IMR-90 (cell line): ENCODE data around the gene NUDT3. TPM values are rescaled to one million over a fixed set of nuclear protein-coding genes. Genes with fewer than 3 reads are reported as not detected.

Experiments used
- ATAC-seq: fragments of 200-7000 bp; cut with Tn5 transposase; 2 replicates; pipeline ENCODE4 v1.9.1; 2020; ENCODE audit warnings: low read depth, mild to moderate bottlenecking, moderate library complexity
- BruUV-seq: library from RNA; stranded (reverse); fragments of 400-500 nt; replicated peaks from 2 replicates; lab custom pipeline; 2021; lab: Mats Ljungman, UMichigan
- CTCF ChIA-PET: fragments of 300-600 bp; formaldehyde crosslinking; extraction: SDS; loops from one replicate; lab custom pipeline; 2021; ENCODE audit warnings: antibody characterized with exemption; lab: Yijun Ruan, JAX
- POLR2A ChIA-PET: fragments of 300-600 bp; sonication (Branson Sonifier 250); formaldehyde crosslinking; loops from one replicate; lab custom pipeline; 2022; ENCODE audit warnings: antibody characterized with exemption; ENCODE audit not compliant: unreplicated experiment; lab: Charles Lee
- DNase-seq: peaks from one replicate; pipeline ENCODE4 v3.0.0; 2013
- H2AFZ ChIP-seq: replicated peaks from 2 replicates; pipeline ENCODE3; 2013; ENCODE audit warnings: low read length, mild to moderate bottlenecking; ENCODE audit not compliant: poor library complexity
- H2AK5ac ChIP-seq: 2 replicates; pipeline ENCODE4 v1.6.1; 2013; ENCODE audit warnings: low read depth, low read length, inconsistent platforms
- H2AK9ac ChIP-seq: replicated peaks from 2 replicates; pipeline ENCODE3; 2013; ENCODE audit warnings: mild to moderate bottlenecking, low read depth, low read length, moderate library complexity; ENCODE audit not compliant: poor library complexity
- H2BK120ac ChIP-seq: 2 replicates; pipeline ENCODE4 v1.6.1; 2013; ENCODE audit warnings: low read depth, low read length, inconsistent platforms
- H2BK15ac ChIP-seq: 3 replicates; pipeline ENCODE4 v1.6.1; 2013; ENCODE audit warnings: low read depth, low read length, inconsistent platforms
- H2BK20ac ChIP-seq: 2 replicates; pipeline ENCODE4 v1.6.1; 2013; ENCODE audit warnings: low read depth, mild to moderate bottlenecking, inconsistent platforms, low read length, moderate library complexity
- H2BK5ac ChIP-seq: 2 replicates; pipeline ENCODE4 v1.6.1; 2013; ENCODE audit warnings: mild to moderate bottlenecking, low read depth, low read length, inconsistent platforms; ENCODE audit not compliant: poor library complexity, severe bottlenecking
- H3K14ac ChIP-seq: replicated peaks from 2 replicates; pipeline ENCODE4 v1.6.1; 2013; ENCODE audit warnings: low read depth, low read length, inconsistent platforms
- H3K18ac ChIP-seq: 2 replicates; pipeline ENCODE4 v1.6.1; 2013; ENCODE audit warnings: low read depth, low read length, control low read depth
- H3K23ac ChIP-seq: 2 replicates; pipeline ENCODE4 v1.6.1; 2013; ENCODE audit warnings: low read depth, low read length, inconsistent platforms
- H3K27ac ChIP-seq: 2 replicates; pipeline ENCODE4 v1.5.1; 2013; ENCODE audit warnings: mild to moderate bottlenecking, control low read depth, low read length; ENCODE audit not compliant: insufficient read depth
- H3K27me3 ChIP-seq: 2 replicates; pipeline ENCODE4 v1.6.1; 2013; ENCODE audit warnings: low read length; ENCODE audit not compliant: control insufficient read depth, insufficient read depth
- H3K36me3 ChIP-seq: 2 replicates; pipeline ENCODE4 v1.6.1; 2013; ENCODE audit warnings: low read length, mixed read lengths; ENCODE audit not compliant: control insufficient read depth, insufficient read depth
- H3K4ac ChIP-seq: 2 replicates; pipeline ENCODE4 v1.6.1; 2013; ENCODE audit warnings: low read depth, low read length, inconsistent platforms
- H3K4me1 ChIP-seq: 2 replicates; pipeline ENCODE4 v1.6.1; 2013; ENCODE audit warnings: low read length, mixed read lengths; ENCODE audit not compliant: control insufficient read depth, insufficient read depth
- H3K4me2 ChIP-seq: 2 replicates; pipeline ENCODE4 v1.6.1; 2013; ENCODE audit warnings: low read depth, mild to moderate bottlenecking, control low read depth, low read length, moderate library complexity
- H3K4me3 ChIP-seq: 2 replicates; pipeline ENCODE4 v1.5.1; 2013; ENCODE audit warnings: low read depth, mild to moderate bottlenecking, control low read depth, low read length, moderate library complexity; ENCODE audit not compliant: insufficient read depth
- H3K56ac ChIP-seq: 2 replicates; pipeline ENCODE4 v1.6.1; 2013; ENCODE audit warnings: low read length, inconsistent platforms; ENCODE audit not compliant: insufficient read depth; ENCODE audit errors: extremely low read depth
- H3K79me1 ChIP-seq, 2 experiments: 2 replicates each; pipeline ENCODE4 v1.6.1; 2013; ENCODE audit warnings: low read length in 2 of 2, inconsistent platforms in 1 of 2, low read depth in 1 of 2
- H3K9ac ChIP-seq: 2 replicates; pipeline ENCODE4 v1.6.1; 2013; ENCODE audit warnings: low read depth, low read length, control low read depth
- H3K9me1 ChIP-seq: 2 replicates; pipeline ENCODE4 v1.6.1; 2013; ENCODE audit warnings: low read length, inconsistent platforms; ENCODE audit not compliant: insufficient read depth
- H3K9me3 ChIP-seq: 2 replicates; pipeline ENCODE4 v1.6.1; 2013; ENCODE audit warnings: low read length; ENCODE audit not compliant: control insufficient read depth, insufficient read depth
- H4K20me1 ChIP-seq: 2 replicates; pipeline ENCODE4 v1.6.1; 2013; ENCODE audit warnings: low read length, inconsistent platforms; ENCODE audit not compliant: insufficient read depth
- H4K5ac ChIP-seq: 2 replicates; pipeline ENCODE4 v1.6.1; 2013; ENCODE audit warnings: mild to moderate bottlenecking, low read depth, low read length, control low read depth
- H4K8ac ChIP-seq, 2 experiments: 2 replicates each; pipeline ENCODE4 v1.6.1; 2013; ENCODE audit warnings: low read depth in 2 of 2, low read length in 2 of 2, control low read depth in 1 of 2, inconsistent platforms in 1 of 2
- H4K91ac ChIP-seq: 2 replicates; pipeline ENCODE4 v1.6.1; 2013; ENCODE audit warnings: low read depth, low read length, inconsistent platforms; ENCODE audit not compliant: insufficient read depth
- CEBPB ChIP-seq: IDR thresholded peaks from 2 replicates; pipeline ENCODE4 v1.6.1; 2012; ENCODE audit warnings: low read depth, low read length, improper control_type of control experiment
- CHD1 ChIP-seq: IDR thresholded peaks from 2 replicates; pipeline ENCODE4 v1.6.1; 2012; ENCODE audit warnings: low read depth, low read length, improper control_type of control experiment
- FOS ChIP-seq: fragments of 150-350 bp; IDR thresholded peaks from 2 replicates; pipeline ENCODE4 v1.6.1; 2016; ENCODE audit warnings: low read depth, low read length
- MAFK ChIP-seq: IDR thresholded peaks from 2 replicates; pipeline ENCODE4 v1.6.1; 2012; ENCODE audit warnings: low read depth, low read length, improper control_type of control experiment
- SMC3 ChIP-seq: fragments of 150-350 bp; IDR thresholded peaks from 2 replicates; pipeline ENCODE4 v1.6.1; 2016; ENCODE audit warnings: low read depth, mild to moderate bottlenecking, antibody characterized with exemption, low read length, moderate library complexity
- USF2 ChIP-seq: fragments of 150-350 bp; IDR thresholded peaks from 2 replicates; pipeline ENCODE4 v1.6.1; 2017; ENCODE audit warnings: mild to moderate bottlenecking, antibody characterized with exemption, low read length, low read depth
- WGBS, 2 experiments: methylation state at CpG; one replicate each; pipeline versions ENCODE4 v1.1.5 to v1.1.7; 2013; ENCODE audit warnings: missing lambda C conversion rate in 2 of 2; ENCODE audit not compliant: insufficient read length in 1 of 2; ENCODE audit errors: extremely low coverage in 2 of 2; 5-methylcytosine and 5-hydroxymethylcytosine counted together
- dilution Hi-C: fragments of 300-500 bp; cut with HindIII; formaldehyde crosslinking; loops from one replicate; pipeline ENCODE4 v1.14.3; 2018; ENCODE audit warnings: low sequenced_read_pairs; ENCODE audit not compliant: unreplicated experiment
- in situ Hi-C: fragments of 300-500 bp; cut with MboI; formaldehyde crosslinking; loops from 3 replicates; pipeline ENCODE4 v1.14.3; 2019; ENCODE audit warnings: low sequenced_read_pairs, inconsistent platforms, mixed read lengths
- intact Hi-C: fragments of 100-400 bp; cut with micrococcal nuclease; formaldehyde crosslinking; loops from 2 replicates; pipeline ENCODE4 v1.10.0; 2022
- polyA plus RNA-seq, 3 experiments: library from polyadenylated mRNA; depleted of rRNA; stranded (reverse); fragments of >200 nt; gene quantifications; 2 replicates each; pipeline ENCODE4 v1.2.3, GENCODE V29; 2012; ENCODE audit warnings: low replicate concordance in 1 of 3
- total RNA-seq: library from RNA; depleted of rRNA; stranded (reverse); fragments of >200 nt; gene quantifications from 2 replicates; pipeline ENCODE4 v1.2.3, GENCODE V29; 2012

The NUDT3 gene
- total and polyA plus RNA-seq, 2 of the 4 experiments (the other 2 are of a cell fraction), result 10.1 to 17.2 TPM

DNA sequence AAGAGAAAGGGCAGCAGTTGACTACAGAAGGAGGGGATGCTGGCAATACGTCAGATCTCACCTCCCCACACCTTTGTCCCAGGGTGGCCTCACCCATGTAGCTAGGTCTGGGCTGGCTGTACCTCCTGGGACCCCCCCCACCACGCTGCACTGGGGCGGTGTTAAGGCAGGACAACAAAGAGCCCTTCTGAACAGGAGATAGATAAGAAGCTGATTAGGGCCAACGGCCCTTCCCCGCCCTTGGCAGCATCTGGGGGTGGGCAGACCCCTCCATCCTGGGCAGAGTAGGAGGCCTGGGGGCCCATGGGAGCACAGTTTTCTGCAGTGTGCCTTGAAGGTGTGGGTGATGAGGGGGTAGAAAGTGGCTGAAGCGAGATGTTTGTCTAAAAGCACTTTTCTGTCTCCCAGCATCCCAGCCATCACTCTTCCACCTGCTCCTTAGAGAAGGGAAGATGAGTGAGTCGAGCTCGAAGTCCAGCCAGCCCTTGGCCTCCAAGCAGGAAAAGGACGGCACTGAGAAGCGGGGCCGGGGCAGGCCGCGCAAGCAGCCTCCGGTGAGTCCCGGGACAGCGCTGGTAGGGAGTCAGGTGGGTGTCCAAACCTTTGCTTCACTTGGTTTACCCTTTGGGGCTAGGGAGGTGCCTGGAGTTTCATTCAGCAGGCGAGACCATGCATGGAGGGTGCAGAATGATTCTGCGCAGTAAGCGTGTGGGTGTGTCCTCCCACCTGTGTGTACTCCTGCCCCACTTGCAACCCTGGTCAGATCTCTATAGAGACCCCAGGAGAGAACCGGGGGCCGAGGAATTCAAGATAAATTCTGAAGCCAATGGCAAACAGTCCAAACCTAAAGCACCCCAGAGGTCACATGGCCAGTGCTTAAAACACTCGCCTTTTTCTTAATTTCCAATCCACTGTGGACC lies 151.9 kb downstream of the NUDT3 start:
- Histone ChIP-seq H4K20me1 (peaks cover 29% of the 10 kb centered on the region), H2BK15ac (0 out of 3 replicates have a peak overlapping the region, but pooled peaks have one; percentile 48), H4K5ac (no peak overlapping the region), H3K36me3 (peaks cover 24% of the 10 kb centered on the region), H2AK5ac (peak overlapping the region; percentile 81; the same call in 1 of the 2 replicates), H2AFZ (no peak overlapping the region), H2AK9ac (peak overlapping the region; percentile 51), H2BK5ac (no peak overlapping the region), H3K4me3 (no peak overlapping the region), H3K79me1 (peaks cover 14 to 52% of the 10 kb centered on the region in 2 experiments), H3K9ac (no peak overlapping the region), H3K9me1 (peaks cover 28% of the 10 kb centered on the region), H4K8ac (peak overlapping the region in 1 of 2 experiments; percentile 4; a peak in 1 of 4 replicates), H3K4ac (peak overlapping the region; percentile 20), H2BK120ac (peak overlapping the region; percentile 37; the same call in 1 of the 2 replicates), H3K56ac (no peak overlapping the region), H4K91ac (no peak overlapping the region), H3K18ac (no peak overlapping the region), H3K4me2 (no peak overlapping the region), H3K9me3 (no peaks in the 10 kb centered on the region), H3K4me1 (peaks cover 38% of the 10 kb centered on the region), H3K23ac (peak overlapping the region; percentile 53; the same call in 1 of the 2 replicates), H3K14ac (peak overlapping the region; percentile 50; the same call in 1 of the 2 replicates), H3K27me3 (no peaks in the 10 kb centered on the region), H2BK20ac (no peak overlapping the region), H3K27ac (no peak overlapping the region)
- dilution Hi-C loops, result no loop called here
- BruUV-seq, result no TSS peak
- WGBS, 2 experiments, result 94% methylated on average over 3 of the region's 22 CpGs; no CpG with 5 or more reads in 1 of the 2 experiments
- no peak for ATAC-seq
- ChIA-PET CTCF (interaction anchor here (1.1 kb wide), 1 partner anchor 45 kb away, joined by 3 read pairs; no protein-coding TSS in a partner anchor), POLR2A (no interaction called here)
- intact Hi-C loops, result no loop called here
- DNase-seq, result no peak
- TF ChIP-seq MAFK (no peak), SMC3 (no peak), FOS (no peak), CHD1 (no peak), USF2 (no peak), CEBPB (no peak)
- in situ Hi-C loops, result loop anchor here (10.0 kb wide), 1 partner anchor 364 kb away; no protein-coding TSS in a partner anchor
